Measurements from ENCODE around the gene WASHC1.
"Not testable (repeated sequence)": the region's sequence is repeated elsewhere in the genome, so short reads cannot be mapped to it uniquely, and the experiment has no call there.

DNA sequence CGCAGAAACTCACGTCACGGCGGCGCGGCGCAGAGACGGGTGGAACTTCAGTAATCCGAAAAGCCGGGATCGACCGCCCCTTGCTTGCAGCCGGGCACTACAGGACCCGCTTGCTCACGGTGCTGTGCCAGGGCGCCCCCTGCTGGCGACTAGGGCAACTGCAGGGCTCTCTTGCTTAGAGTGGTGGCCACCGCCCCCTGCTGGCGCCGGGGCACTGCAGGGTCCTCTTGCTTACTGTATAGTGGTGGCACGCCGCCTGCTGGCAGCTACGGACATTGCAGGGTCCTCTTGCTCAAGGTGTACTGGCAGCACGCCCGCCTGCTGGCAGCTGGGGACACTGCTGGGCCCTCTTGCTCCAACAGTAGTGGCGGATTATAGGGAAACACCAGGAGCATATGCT, 18.1 kb downstream of the WASHC1 start:
- not testable (repeated sequence) for TF ChIP-seq POLR2A (IDR thresholded peaks at IDR 0.05)
- TF ChIP-seq CTCF (IDR thresholded peaks at IDR 0.05): peak in 1 of 6 experiments; percentile 61

All from adrenal gland (tissue), 5 donors.